Measurements from ENCODE around the gene MICAL3.
A peak's percentile ranks its signal among the peaks of the same experiment; 100 is the strongest.

Gene MICAL3

DNA sequence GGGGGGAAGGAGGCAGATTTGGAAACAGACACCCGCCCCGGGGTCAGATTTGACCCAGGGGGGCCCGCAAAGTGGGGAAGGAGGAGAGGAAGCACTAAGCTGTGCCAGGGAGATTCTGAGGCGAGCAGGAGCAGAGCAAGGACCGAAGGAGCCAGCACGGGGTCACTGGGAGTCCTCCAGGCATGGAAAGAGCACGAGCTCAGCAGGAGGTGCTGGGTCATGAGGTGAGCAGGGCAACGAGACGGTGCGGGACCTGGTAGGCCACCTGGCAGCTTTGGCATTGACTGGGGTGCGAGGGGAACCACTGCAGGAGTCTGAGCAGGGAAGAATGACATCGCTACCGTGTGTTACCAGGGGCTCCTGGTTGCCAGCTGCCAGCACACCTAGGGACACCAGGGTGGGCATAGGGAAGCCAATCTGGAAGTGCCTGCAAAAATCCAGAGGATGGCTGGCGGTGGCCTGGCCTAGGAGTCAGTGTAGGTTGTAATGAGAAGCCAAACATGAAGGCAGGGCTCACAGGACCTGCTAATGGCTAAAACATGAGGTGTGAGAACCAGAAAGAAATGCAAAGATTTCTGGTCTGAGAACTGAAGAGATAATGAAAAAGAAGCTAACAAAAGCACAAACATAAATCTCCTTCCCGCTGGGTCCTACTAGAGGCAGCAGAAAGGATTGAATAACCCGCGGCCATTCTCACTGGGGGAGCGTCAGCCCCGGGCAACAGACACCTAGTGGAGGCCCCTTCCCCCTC is 63.5 kb downstream of the MICAL3 start:
- TF ChIP-seq, protein P1, sequence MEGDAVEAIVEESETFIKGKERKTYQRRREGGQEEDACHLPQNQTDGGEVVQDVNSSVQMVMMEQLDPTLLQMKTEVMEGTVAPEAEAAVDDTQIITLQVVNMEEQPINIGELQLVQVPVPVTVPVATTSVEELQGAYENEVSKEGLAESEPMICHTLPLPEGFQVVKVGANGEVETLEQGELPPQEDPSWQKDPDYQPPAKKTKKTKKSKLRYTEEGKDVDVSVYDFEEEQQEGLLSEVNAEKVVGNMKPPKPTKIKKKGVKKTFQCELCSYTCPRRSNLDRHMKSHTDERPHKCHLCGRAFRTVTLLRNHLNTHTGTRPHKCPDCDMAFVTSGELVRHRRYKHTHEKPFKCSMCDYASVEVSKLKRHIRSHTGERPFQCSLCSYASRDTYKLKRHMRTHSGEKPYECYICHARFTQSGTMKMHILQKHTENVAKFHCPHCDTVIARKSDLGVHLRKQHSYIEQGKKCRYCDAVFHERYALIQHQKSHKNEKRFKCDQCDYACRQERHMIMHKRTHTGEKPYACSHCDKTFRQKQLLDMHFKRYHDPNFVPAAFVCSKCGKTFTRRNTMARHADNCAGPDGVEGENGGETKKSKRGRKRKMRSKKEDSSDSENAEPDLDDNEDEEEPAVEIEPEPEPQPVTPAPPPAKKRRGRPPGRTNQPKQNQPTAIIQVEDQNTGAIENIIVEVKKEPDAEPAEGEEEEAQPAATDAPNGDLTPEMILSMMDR (conservative IDR thresholded peaks at IDR 0.05; ENCODE audit: low read length): no peak
- DNase-seq (ENCODE audit: low read depth): no peak
- no peak overlapping the region for H3K4me3 ChIP-seq (ENCODE audit: low read length)

GRCh38 chr22:17960011-17960410 is 64.3 kb downstream of the MICAL3 start:
- no peak overlapping the region for H3K4me3 ChIP-seq (ENCODE audit: low read length)

DNA sequence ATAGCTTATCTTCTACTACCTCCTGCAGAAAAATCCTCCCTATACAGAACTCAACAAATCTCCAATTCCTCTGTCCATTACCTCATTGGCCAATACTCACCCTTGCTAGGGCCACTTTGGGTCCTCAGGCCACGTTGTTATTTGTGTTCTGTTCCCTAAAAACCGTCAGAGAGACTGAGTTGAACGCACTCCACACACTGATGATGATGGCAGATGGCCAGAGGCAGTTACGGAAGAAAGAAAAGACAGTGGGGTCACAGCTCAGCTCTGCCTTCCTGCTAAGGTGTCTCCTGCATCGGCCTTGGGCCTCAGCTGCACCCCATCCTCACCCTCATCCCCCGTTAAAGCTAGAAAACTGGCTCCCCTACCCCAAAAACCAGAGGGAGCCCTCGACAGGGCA is 66.2 kb downstream of the MICAL3 start:
- H3K4me3 ChIP-seq (ENCODE audit: low read length): no peak overlapping the region
- no peak for DNase-seq (ENCODE audit: low read depth)
- TF ChIP-seq, protein P1 (conservative IDR thresholded peaks at IDR 0.05; ENCODE audit: low read length): no peak

More at GRCh38 chr22:17960011-17960410, 64.3 kb downstream of the MICAL3 start:
- DNase-seq (ENCODE audit: low read depth): no peak
- TF ChIP-seq, protein P1 (conservative IDR thresholded peaks at IDR 0.05; ENCODE audit: low read length): no peak

DNA sequence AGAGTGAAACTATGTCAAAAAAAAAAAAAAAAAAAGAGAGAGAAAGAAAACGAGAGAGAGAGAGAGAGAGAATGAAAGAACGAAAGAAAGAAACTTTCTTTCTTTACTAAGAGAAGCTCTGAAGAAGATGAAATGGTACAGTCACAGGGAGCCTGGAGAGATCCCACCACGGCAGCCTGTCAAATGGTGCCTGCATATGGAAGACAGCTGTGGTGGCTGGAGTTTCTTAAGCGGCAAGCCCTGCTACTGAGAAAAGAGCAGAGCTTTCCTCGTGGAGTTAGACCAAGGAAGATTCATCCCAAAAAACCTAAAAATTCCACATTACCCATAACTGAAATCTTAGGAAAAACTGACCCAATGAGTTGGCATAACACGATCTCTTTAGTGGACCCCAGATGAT is 66.7 kb downstream of the MICAL3 start:
- peak; percentile 71 for DNase-seq (ENCODE audit: low read depth)
- TF ChIP-seq, protein P1 (conservative IDR thresholded peaks at IDR 0.05; ENCODE audit: low read length): no peak
- peak overlapping the region; percentile 30 for H3K4me3 ChIP-seq (ENCODE audit: low read length)

- no peak overlapping the region for H3K4me3 ChIP-seq (ENCODE audit: low read length)
- no peak for DNase-seq (ENCODE audit: low read depth)
- TF ChIP-seq, protein P1 (conservative IDR thresholded peaks at IDR 0.05; ENCODE audit: low read length): no peak
Measured at GRCh38 chr22:17957204-17957603, 67.2 kb downstream of the MICAL3 start.

DNA sequence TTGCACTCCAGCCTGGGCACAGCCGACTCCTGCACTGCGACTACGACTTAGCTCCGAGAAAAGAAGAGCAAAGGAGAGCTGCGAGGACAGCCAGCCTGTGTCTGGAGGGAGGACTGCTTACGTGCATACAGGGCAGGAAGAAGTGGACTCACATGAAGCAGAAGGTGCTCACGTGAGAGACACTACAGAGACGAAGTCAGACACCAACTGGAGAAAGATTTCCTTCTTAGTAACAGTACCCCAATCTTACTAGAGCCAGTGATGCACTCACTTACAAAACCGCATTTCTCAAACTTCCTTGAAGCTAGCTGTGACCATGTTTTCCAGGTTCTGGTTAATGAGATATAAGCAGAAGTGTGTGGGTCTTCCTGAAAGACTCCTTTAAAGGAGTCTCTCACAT is 67.7 kb downstream of the MICAL3 start:
- TF ChIP-seq, protein P1 (conservative IDR thresholded peaks at IDR 0.05; ENCODE audit: low read length): no peak
- DNase-seq (ENCODE audit: low read depth): no peak
- H3K4me3 ChIP-seq (ENCODE audit: low read length): no peak overlapping the region
